ENCODE results near the gene ATP1A2.

The ATP1A2 gene

GRCh38 chr1:160112357-160112756, 3.2 kb upstream of the ATP1A2 start:
- H3K9ac ChIP-seq (ENCODE audit: low read length): no peak overlapping the region
- H3K9me3 ChIP-seq (ENCODE audit: insufficient read depth, low read length): no peaks in the 10 kb centered on the region
- TF ChIP-seq, protein P1, sequence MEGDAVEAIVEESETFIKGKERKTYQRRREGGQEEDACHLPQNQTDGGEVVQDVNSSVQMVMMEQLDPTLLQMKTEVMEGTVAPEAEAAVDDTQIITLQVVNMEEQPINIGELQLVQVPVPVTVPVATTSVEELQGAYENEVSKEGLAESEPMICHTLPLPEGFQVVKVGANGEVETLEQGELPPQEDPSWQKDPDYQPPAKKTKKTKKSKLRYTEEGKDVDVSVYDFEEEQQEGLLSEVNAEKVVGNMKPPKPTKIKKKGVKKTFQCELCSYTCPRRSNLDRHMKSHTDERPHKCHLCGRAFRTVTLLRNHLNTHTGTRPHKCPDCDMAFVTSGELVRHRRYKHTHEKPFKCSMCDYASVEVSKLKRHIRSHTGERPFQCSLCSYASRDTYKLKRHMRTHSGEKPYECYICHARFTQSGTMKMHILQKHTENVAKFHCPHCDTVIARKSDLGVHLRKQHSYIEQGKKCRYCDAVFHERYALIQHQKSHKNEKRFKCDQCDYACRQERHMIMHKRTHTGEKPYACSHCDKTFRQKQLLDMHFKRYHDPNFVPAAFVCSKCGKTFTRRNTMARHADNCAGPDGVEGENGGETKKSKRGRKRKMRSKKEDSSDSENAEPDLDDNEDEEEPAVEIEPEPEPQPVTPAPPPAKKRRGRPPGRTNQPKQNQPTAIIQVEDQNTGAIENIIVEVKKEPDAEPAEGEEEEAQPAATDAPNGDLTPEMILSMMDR (IDR thresholded peaks at IDR 0.05; ENCODE audit: insufficient read depth, low read length, poor library complexity, severe bottlenecking): no peak
- TF ChIP-seq EZH2phosphoT487 (conservative IDR thresholded peaks at IDR 0.05; ENCODE audit: low read length): no peak
- H2AFZ ChIP-seq (ENCODE audit: low read depth, low read length, severe bottlenecking): no peak overlapping the region
- H3K36me3 ChIP-seq (ENCODE audit: low read length): no peaks in the 10 kb centered on the region
- H4K20me1 ChIP-seq (ENCODE audit: low read depth, low read length): no peaks in the 10 kb centered on the region
- no peaks in the 10 kb centered on the region for H3F3A ChIP-seq (ENCODE audit: insufficient read depth)
- H3K9me2 ChIP-seq (replicated peaks; ENCODE audit: insufficient read depth, low read length): no peaks in the 10 kb centered on the region
- no peak overlapping the region for H3K4me3 ChIP-seq (ENCODE audit: insufficient read depth, low read length, poor library complexity, severe bottlenecking)
- H3K27me3 ChIP-seq (ENCODE audit: low read length): no peaks in the 10 kb centered on the region
- H3K27ac ChIP-seq (ENCODE audit: low read depth, low read length): no peak overlapping the region
- no peaks in the 10 kb centered on the region for H3K79me2 ChIP-seq (ENCODE audit: insufficient read depth, low read length)
- H3K4me2 ChIP-seq (ENCODE audit: low read depth, low read length, poor library complexity, severe bottlenecking): no peak overlapping the region

- Histone ChIP-seq H3K9ac (ENCODE audit: low read length) (no peak overlapping the region), H3F3A (ENCODE audit: insufficient read depth) (no peaks in the 10 kb centered on the region), H3K79me2 (ENCODE audit: insufficient read depth, low read length) (no peaks in the 10 kb centered on the region), H3K9me3 (ENCODE audit: insufficient read depth, low read length) (no peaks in the 10 kb centered on the region), H3K9me2 (replicated peaks; ENCODE audit: insufficient read depth, low read length) (no peaks in the 10 kb centered on the region), H3K4me3 (ENCODE audit: insufficient read depth, low read length, poor library complexity, severe bottlenecking) (no peak overlapping the region), H3K36me3 (ENCODE audit: low read length) (no peaks in the 10 kb centered on the region), H4K20me1 (ENCODE audit: low read depth, low read length) (no peaks in the 10 kb centered on the region), H3K4me2 (ENCODE audit: low read depth, low read length, poor library complexity, severe bottlenecking) (no peak overlapping the region), H2AFZ (ENCODE audit: low read depth, low read length, severe bottlenecking) (no peak overlapping the region), H3K27me3 (ENCODE audit: low read length) (no peaks in the 10 kb centered on the region), H3K27ac (ENCODE audit: low read depth, low read length) (no peak overlapping the region)
- TF ChIP-seq, protein P1 (IDR thresholded peaks at IDR 0.05; ENCODE audit: insufficient read depth, low read length, poor library complexity, severe bottlenecking): no peak
- TF ChIP-seq EZH2phosphoT487 (conservative IDR thresholded peaks at IDR 0.05; ENCODE audit: low read length): no peak
These were observed 2.2 kb upstream of the ATP1A2 start for GRCh38 chr1:160113407-160113806.

DNA sequence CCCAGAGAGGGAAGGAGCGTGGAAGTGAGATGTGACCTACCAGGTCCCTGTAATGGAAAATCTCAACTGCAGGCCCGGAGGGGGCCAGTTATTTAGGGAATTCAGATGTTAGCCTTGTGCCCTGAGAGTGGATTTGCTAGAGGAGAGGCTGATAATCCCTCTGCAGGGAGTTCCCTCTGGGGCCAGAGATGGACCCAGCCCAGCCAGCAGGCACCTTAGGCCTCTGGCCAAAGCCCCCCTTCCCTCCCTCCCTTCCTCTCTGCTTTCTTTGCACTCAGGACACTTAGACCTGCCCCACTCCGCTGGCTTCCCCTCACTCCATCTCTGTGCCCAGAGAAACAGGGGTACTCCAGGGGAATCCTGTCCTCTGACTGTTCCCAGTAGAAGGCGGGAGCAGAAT, 1.5 kb upstream of the ATP1A2 start:
- Histone ChIP-seq H3F3A (ENCODE audit: insufficient read depth) (no peaks in the 10 kb centered on the region), H3K9ac (ENCODE audit: low read length) (no peak overlapping the region), H3K4me3 (ENCODE audit: insufficient read depth, low read length, poor library complexity, severe bottlenecking) (no peak overlapping the region), H3K79me2 (ENCODE audit: insufficient read depth, low read length) (no peaks in the 10 kb centered on the region), H3K27ac (ENCODE audit: low read depth, low read length) (no peak overlapping the region), H3K36me3 (ENCODE audit: low read length) (no peaks in the 10 kb centered on the region), H3K9me3 (ENCODE audit: insufficient read depth, low read length) (no peaks in the 10 kb centered on the region), H3K4me2 (ENCODE audit: low read depth, low read length, poor library complexity, severe bottlenecking) (no peak overlapping the region), H3K9me2 (replicated peaks; ENCODE audit: insufficient read depth, low read length) (no peaks in the 10 kb centered on the region), H4K20me1 (ENCODE audit: low read depth, low read length) (no peaks in the 10 kb centered on the region), H3K27me3 (ENCODE audit: low read length) (no peaks in the 10 kb centered on the region), H2AFZ (ENCODE audit: low read depth, low read length, severe bottlenecking) (no peak overlapping the region)
- TF ChIP-seq EZH2phosphoT487 (conservative IDR thresholded peaks at IDR 0.05; ENCODE audit: low read length): no peak
- TF ChIP-seq, protein P1 (IDR thresholded peaks at IDR 0.05; ENCODE audit: insufficient read depth, low read length, poor library complexity, severe bottlenecking): no peak

Measured in SU-DHL-6 (cell line).